ENCODE measurements around the gene ZKSCAN2.

DNA sequence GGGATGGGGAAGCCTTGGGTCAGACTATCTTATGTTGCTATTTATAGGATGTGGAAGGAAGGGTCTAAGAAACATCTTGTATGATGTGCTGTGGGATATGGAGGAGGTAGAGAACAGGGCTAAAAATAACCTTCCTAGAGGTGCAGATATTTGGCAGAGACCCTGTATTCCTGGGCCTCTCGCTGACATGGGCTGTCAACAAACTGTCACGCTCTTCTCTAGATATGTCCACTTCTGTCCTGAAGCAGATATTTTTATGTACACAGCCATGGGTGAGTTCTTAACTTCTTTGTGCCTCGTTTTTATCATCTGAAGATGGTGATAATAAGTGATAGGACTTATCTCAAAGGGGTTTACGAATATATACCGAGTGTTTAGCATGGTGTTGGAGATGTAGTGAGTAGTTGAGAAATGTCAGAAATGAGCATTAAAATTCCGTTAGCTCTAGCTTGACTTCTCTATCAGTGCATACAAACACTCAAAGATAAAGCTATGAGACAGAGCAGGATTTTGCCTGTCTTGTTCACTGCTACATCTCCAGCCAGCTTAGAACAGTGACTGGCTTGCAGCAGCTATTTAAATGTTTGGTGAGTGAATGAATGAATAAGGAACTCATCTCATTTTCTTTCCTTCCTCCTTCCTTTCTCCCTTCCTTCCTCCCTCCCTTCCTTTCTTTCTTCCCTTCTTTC lies 43.8 kb downstream of the ZKSCAN2 start:
- TF ChIP-seq POLR2AphosphoS5 (IDR thresholded peaks at IDR 0.05) (no peak), POLR2A (IDR thresholded peaks at IDR 0.05) (no peak)
- TF ChIP-seq, protein P1, sequence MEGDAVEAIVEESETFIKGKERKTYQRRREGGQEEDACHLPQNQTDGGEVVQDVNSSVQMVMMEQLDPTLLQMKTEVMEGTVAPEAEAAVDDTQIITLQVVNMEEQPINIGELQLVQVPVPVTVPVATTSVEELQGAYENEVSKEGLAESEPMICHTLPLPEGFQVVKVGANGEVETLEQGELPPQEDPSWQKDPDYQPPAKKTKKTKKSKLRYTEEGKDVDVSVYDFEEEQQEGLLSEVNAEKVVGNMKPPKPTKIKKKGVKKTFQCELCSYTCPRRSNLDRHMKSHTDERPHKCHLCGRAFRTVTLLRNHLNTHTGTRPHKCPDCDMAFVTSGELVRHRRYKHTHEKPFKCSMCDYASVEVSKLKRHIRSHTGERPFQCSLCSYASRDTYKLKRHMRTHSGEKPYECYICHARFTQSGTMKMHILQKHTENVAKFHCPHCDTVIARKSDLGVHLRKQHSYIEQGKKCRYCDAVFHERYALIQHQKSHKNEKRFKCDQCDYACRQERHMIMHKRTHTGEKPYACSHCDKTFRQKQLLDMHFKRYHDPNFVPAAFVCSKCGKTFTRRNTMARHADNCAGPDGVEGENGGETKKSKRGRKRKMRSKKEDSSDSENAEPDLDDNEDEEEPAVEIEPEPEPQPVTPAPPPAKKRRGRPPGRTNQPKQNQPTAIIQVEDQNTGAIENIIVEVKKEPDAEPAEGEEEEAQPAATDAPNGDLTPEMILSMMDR (IDR thresholded peaks at IDR 0.05 in 8 of 11, conservative IDR thresholded peaks at IDR 0.05 in 3 of 11) = no peak

Data from spleen (tissue), 7 donors.